Amygdala (tissue), 56 donors: ENCODE data around the gene IQCM.
"Not testable (repeated sequence)": the region's sequence is repeated elsewhere in the genome, so short reads cannot be mapped to it uniquely, and the experiment has no call there.

Experiments used
- DNase-seq, 56 donors: peaks; one replicate each; lab custom pipeline; 2025; lab: John Stamatoyannopoulos, UW

Gene IQCM

DNA sequence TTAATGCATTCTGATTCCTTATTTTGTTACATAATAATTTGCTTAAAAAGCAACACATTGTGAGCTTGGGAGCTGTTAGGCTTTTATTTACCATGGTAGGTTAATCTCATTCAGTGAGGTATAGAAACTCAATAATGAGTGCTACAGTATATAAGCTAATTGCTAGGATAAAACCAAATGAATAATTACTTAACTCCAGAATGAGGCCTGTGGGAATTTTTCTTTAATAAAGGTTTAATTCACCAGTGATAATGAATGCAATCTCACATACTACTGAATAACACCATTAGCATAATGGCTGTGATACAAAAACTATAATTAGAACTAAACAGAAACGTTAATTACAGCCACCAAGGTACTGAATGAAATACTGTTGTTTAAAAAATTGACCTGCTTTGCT is 326.3 kb downstream of the IQCM start:
- no peak for DNase-seq

DNA sequence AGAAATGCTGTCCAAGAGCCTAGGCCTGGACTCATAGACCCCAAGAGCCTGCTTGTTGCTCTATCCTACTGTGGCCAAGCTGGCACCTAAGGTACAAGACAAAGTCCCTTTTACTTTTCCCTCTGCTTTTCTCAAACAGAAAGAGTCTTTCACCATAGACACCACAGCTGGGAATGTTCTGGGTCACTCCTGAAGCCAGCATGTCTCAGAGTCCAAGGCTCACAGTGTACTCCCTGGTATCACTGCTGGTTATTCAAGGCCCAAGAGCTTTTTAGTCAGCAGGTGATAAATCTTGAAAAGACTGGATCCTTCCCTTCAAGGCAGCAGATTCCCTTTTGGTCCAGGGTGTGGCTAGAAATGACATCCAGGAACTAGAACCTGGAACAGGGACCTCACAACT is 328.8 kb downstream of the IQCM start:
- DNase-seq = no peak

DNA sequence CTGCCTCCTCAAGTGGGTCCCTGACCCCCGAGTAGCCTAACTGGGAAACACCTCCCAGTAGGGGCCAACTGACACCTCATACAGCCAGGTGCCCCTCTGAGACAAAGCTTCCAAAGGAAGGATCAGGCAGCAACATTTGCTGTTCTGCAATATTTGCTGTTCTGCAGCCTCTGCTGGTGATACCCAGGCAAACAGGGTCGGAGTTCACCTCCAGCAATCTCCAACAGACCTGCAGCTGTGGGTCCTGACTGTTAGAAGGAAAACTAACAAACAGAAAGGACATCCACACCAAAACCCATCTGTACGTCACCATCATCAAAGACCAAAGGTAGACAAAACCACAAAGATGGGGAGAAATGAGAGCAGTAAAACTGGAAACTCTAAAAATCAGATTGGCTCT is 347.0 kb downstream of the IQCM start:
- DNase-seq = not testable (repeated sequence)

DNA sequence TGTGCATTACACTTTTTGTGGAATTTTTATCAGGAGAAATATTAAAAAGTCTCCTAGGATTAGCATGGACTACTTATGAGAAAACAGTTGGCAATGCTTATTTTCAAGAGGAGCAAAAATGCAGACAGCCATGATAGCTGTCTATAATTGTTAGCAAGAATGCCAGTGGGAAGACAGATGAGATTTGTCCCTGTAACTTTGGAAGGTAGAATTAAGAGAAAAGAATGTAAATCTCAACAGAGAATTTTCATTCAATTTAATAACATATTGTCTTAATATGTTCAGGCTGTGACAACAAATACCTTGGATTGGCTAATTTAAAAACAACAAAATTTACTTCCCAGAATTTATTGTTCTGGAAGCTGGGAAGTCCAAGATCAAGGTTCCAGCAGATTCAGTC is 349.2 kb downstream of the IQCM start:
- no peak for DNase-seq

DNA sequence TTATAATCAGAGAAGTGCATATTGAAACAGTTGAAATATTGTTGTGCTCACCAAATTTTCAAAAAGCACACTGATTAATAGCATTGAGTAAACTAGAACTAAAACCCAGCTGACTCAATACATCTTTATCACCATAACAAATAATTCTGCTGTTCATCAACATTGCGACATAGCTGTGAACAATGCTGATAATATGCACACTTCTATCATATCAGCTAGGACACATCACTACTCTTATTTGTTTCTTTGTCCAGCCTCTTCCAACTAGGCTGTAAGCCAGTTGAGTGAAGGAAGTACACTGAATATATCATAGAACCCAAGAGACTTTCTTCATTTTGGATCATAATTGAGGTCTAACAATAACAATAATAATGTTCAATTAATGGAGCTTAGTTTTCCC is 349.7 kb downstream of the IQCM start:
- no peak for DNase-seq

DNA sequence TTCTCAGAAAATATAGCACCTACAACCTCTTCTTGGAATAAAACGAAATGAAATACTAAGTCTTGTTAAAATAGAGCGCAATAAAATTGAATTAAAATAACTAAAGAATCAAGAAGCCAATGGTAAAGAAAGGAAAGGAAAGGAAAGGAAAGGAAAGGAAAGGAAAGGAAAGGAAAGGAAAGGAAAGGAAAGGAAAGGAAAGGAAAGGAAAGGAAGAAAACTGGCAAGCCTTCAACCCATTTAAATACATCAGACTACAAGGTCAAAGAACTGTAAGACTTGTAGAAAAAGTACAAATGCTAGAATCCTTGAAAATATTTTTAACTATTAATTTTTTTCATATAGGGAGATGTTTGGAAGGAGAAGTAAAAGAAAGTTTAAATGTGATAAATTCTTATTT is 372.1 kb downstream of the IQCM start:
- DNase-seq = no peak

DNA sequence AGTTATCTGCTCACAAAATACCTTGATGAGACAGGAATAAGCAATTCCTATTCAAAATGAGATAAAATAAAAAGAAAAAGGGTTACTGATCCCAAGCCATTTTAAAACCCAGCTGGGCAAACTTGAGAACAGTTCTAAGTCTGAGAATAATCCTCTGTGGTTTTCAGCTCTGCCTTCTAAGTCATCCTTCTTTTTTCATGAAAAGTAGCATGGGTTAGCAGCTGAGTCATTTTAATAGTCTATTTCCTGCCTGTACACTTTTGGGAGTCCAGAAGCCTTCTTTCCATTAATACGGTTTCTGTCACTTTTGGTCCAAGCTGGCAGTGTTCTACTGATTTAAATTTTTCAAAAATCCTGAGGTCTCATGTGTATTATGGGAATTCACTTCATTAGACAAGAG is 374.3 kb downstream of the IQCM start:
- DNase-seq = no peak

DNA sequence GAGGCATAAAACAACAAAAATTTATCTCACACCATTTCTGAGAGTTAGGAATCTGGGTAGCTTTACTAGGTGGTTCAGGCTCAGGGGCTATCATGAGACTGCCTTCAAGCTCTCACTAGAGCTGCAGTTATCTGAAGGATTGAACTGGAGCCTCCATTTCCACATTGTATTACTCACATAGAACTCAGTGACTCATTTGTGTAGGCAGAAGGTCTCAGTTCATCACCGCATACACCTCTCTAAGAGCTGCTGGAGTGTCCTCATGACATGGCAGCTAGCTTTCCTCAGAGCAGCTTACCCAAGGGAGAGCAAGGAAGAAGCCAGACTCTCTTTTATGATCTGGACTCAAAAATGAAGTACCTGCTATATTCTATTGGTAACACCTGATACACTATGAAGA is 389.2 kb downstream of the IQCM start:
- DNase-seq = no peak

DNA sequence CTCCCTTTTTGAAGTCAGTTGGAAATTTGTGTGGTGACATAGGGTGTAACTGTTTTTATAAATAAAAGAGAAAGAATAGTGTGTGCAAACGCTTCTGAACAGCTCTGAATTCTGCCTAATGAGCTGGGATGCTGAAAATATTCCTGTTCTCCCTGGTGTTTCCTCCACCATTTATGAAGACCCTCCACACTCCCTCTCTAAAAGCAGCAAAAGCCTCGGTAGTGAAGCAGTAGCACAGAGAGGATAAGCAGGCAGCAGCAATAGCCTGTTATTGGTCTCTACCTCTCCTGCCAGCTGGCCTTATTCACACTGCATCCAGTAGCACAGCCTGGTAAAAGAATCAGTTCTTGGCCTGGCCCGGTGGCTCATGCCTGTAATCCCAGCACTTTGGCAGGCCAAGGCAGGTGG is 406.1 kb downstream of the IQCM start:
- peak in 15 of 56 donors; percentile 0 to 30 (median 5) for DNase-seq

DNA sequence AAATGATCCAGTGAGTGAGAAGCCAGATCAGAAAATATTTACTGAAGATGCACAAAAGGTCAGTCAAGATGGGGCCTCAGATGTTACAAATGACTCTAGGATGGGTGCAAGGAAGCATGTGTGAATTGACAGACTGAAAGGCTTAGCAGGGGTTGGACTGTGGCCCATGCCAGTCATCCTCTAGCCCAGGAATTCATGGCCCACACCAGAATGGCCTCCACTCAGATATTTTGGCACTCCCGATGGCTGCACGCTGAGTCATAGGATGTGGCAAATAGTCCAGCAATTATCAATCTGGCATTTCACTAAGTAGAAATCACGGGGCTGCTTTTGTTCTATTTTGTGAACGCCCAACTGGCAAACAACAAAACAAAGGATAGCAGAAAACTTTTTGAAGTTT is 406.5 kb downstream of the IQCM start:
- peak in 17 of 56 donors; percentile 0 to 65 (median 2) for DNase-seq

DNA sequence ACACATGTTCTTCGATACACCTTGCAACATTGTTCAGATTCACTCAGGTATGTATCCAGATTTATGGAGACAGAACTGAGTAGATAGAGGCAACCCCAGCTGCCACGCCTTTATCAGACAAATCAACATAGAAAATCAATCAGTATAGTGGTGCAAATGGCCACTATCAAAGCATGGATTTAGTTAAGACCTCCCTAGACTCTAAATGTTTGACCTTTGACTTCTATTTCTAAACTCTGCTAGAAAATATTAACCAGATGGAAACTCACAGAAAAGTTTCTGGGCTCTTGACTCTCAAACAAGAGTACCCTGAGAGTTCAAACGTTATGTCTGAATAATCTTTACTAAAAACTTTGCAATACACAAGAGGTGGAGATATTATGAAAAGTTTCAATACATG is 411.5 kb downstream of the IQCM start:
- DNase-seq = no peak

DNA sequence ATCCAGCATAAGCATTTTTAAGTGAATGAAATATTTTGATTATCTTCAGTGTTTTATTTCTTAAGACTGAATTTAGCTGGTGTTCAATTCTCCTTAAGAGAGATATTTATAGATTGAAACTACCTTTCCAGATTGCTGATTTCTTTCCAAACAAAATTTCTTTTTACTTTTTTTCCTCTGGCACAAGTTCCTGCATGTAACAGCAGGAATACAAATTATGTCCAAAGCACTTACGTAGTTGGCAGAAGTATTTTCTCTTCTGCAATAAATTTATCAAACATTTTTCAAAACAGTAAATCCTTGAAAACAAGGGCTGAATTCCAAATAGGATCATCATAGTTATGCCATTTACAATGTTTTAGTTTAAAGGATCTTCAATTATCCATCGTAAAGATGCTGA is 412.6 kb downstream of the IQCM start:
- DNase-seq = no peak

DNA sequence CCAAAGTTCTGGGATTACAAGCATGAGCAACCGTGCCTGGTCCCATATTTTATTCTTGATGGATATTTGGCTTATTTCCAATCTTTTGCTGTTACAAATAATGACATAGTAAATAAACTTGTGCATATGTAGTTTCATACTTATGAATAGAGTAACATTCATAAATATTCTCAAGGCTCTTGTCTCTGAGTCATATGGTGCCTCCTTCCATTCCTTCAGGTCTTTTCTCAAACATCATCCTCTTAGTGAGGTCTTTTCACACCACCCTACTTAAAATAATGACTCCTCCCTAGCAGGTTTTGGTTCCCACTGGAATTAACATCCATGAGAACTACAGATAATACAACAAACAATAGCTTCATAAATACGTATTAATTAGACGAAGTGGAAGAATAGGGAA is 416.6 kb downstream of the IQCM start:
- no peak for DNase-seq

DNA sequence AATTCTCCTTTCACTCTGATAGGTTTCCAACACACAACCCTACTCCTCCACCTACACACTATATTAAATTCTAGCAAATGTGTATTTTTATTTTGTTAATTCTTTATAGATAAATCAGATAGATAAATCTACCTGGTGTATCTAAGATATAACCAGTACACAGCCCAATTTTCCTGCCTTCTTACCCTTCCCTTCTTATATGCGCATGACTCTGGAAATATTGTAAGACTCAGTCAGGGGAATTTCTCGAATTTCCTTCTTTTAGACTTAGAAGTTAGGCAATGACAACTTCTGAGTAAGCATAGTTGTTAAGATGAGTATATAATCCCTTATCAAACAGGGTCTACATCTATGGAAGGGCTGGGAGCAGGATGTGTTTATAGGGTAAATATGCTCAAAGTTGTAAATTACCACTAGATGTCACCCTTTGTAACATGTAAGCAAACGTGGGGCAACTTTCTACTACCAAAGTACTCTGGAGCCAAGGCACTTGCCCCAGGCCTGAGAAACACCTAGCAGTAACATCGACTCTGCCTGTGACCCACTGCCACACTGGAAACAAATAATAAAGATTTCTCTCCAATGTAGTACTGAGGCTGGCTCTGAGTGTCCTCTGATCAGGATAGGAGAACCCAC is 444.7 kb downstream of the IQCM start:
- peak in 8 of 56 donors; percentile 0 to 17 (median 2) for DNase-seq

DNA sequence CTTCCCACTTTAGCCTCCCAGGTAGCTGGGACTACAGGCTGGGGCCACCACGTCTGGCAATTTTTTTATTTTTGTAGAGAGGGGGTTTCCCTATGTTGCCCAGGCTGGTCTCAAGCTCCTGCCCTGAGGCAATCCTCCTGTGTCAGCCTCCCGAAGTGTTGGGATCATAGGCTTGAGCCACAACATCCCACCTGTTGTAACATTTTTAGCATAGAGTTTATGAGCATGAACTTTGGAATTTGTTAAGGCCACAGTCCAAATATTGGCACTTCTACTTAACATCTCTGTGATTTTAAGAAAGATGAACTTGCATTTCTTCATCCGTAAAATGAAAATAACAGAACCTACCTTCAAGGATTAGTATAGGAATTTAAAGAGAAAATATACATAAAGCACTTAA is 445.6 kb downstream of the IQCM start:
- no peak for DNase-seq

DNA sequence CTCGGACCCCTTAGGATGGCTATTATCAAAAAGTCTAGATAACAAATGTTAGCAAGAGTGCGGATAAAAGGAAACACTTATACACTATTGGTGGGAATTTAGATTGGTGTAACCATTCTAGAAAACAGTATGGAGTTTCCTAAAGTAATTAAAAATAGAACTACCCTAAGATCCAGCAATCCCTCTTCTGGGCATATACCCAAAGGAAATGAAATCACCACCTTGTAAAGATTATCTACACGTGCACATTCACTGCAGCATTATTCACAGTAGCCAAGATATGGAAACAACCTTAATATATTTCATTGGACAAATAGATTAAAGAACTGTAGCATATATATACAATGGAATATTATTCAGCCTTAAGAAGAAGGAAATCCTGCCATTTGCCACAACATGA is 462.4 kb downstream of the IQCM start:
- no peak for DNase-seq

DNA sequence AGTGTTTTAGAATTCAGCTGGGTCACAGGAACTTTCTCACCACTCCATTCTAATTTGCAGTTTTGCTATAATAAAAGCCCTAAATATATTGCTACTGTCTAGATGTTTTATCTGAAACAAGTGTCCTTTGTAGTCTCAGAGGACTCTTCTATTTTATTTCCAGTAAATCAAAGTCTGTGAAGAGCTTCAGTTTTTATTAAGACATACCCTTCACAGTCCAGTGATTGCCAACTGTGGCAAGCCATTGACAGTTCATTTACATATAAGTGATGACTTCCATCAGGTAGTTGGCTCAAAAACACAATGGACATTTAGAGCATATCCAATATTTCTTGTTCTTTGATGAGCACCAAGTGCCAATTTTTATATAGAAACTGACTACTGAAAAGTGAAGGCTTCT is 466.1 kb downstream of the IQCM start:
- DNase-seq = no peak

DNA sequence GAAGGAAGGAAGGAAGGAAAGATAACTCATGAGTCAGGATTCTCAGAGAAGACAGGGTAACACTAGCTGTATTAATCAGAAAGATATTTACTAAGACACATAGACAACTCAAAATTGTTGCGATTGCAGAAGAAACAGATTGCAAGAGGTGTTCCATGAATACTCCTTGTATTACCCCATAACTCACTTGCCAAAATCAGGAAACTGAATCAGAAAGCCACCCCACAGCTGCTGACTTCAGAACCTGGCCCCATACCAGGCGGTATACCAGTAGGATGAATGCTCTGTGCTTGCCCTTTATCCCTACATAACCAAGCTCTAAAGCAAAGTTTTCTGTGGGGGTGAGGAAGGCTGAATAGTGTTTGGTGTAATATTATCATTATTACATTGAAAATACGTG is 468.5 kb downstream of the IQCM start:
- DNase-seq = no peak

DNA sequence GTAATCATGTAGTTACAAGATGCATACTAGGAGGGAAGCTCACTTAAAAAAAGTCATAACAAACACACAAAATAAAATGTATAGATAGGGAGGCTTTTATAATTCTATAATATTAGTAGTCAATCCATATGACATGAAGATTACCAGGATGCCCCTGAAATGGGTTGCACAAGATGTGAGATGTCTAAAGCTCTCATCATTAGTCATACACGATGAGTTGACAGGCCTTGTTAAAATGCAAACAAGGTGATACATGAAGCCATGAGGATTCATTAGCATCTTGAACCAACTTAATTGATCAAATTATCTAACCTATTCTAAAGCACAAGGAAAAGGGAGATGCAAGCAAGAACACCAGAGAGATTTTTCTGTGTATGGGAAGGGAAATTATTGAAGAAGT is 470.2 kb downstream of the IQCM start:
- DNase-seq = no peak

DNA sequence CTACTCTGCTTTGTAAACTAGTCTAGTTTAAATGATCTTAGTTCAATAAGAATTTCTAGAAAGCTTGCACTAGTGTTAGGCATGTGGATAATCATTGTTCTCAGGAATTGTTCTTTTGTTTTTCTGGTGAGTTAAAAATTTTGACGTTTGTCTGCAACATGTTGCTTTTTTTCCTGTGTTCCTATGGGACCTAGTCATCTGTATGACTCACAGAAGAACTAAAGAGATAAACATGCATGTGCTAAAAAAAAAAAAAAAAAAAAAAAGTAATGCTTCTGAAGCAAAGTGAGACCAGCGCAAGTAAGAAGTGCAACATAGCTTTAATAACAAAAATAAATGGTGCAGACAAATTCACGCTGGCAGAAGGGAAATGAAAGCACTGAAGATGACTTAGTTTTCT is 471.2 kb downstream of the IQCM start:
- DNase-seq = no peak

DNA sequence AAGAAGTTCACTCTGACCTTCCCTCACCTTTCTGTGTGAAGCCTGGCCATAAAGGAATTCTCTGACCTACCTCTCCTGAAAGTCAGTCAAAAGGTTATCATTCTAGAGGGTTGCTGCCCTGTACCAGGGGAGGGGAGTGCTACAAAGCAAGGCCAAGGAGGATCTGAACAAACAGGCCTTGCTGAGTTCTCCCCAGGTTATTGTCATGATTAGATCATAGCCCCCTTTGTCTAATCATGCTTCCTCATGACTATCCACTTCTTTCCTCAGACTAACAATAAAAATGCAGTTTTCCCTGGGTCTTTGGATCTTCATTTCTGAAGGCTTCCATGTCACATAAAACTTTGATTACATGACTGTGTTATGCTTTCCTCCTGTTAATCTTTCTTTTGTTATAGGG is 472.0 kb downstream of the IQCM start:
- no peak for DNase-seq

DNA sequence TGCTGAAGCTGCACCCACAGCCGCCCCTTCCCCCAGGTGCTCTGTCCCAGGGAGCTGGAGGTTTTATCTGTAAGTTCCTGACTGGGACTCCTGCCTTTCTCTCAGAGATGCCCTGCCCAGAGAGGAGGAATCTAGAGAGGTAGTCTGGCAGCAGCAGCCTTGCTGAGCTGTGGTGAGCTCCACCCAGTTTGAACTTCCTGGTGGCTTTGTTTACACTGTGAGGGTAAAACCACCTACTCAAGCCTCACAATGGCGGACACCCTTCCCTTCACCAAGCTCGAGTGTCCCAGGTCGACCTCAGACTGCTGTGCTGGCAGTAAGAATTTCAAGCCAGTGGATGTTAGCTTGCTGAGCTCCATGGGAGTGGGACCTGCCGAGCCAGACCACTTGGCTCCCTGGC is 474.5 kb downstream of the IQCM start:
- DNase-seq = not testable (repeated sequence)

DNA sequence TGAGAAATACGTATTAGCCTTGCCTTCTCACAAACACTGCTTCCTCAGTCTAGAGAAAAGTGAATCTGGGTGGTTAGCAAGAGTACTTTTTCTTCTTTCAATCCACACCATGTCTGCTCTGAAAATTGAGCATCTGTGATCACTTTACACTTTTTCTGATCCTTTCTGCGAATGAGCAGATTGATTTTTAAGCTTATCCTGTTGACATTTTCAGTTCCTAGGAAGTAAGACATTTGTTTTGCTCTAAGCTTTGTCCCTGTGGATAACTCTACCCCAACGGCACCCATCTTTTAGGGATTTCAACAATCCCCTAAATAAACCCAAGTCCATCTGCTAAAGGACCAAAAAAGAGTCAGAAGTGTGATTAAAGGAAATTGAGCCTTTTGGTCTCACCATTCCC is 487.5 kb downstream of the IQCM start:
- DNase-seq = no peak
